Neural cell (in vitro differentiated cells): Measurements from ENCODE around the gene AFF1. TPM values are rescaled to one million over a fixed set of nuclear protein-coding genes. Genes with fewer than 3 reads are reported as not detected.

Experiments
- H2AFZ ChIP-seq: fragments of 200-600, 300-800 bp; sonication (generic), shearing (Covaris generic); 2 replicates; pipeline ENCODE4 v1.6.0; 2014; ENCODE audit warnings: low read depth, mild to moderate bottlenecking, antibody characterized with exemption, low read length, moderate library complexity
- H3F3A ChIP-seq: fragments of 200-600 bp; shearing (Covaris generic); 2 replicates; pipeline ENCODE4 v1.6.1; 2016; ENCODE audit warnings: mild to moderate bottlenecking, moderate library complexity, mixed read lengths, antibody characterized with exemption, low read length; ENCODE audit not compliant: insufficient read depth, poor library complexity, severe bottlenecking
- H3K27ac ChIP-seq: fragments of 200-600, 300-800 bp; sonication (generic), shearing (Covaris generic); 2 replicates; pipeline ENCODE4 v1.5.1; 2014; ENCODE audit warnings: mild to moderate bottlenecking, low read length, moderate library complexity
- H3K27me3 ChIP-seq: fragments of 300-800, 200-600 bp; sonication (generic), shearing (Covaris generic); 2 replicates; pipeline ENCODE4 v1.6.0; 2014; ENCODE audit warnings: mild to moderate bottlenecking, low read depth, low read length, moderate library complexity; ENCODE audit not compliant: insufficient read depth
- H3K36me3 ChIP-seq: fragments of 300-800, 200-600 bp; sonication (generic), shearing (Covaris generic); 2 replicates; pipeline ENCODE4 v1.5.1; 2014; ENCODE audit warnings: mild to moderate bottlenecking, antibody characterized with exemption, low read length, moderate library complexity; ENCODE audit not compliant: insufficient read depth
- H3K4me2 ChIP-seq: fragments of 300-800, 200-600 bp; sonication (generic), shearing (Covaris generic); 2 replicates; pipeline ENCODE4 v1.6.0; 2014; ENCODE audit warnings: mild to moderate bottlenecking, low read length
- H3K4me3 ChIP-seq: fragments of 300-800, 200-600 bp; sonication (generic), shearing (Covaris generic); 2 replicates; pipeline ENCODE4 v1.5.1; 2014; ENCODE audit warnings: mild to moderate bottlenecking, low read length, moderate library complexity
- H3K79me2 ChIP-seq: fragments of 200-600 bp; shearing (Covaris generic); replicated peaks from 2 replicates; pipeline ENCODE4 v1.6.0; 2014; ENCODE audit warnings: mild to moderate bottlenecking, low read length, moderate library complexity; ENCODE audit not compliant: insufficient read depth
- H3K9ac ChIP-seq: fragments of 300-800, 200-600 bp; sonication (generic), shearing (Covaris generic); 2 replicates; pipeline ENCODE4 v1.6.1; 2016; ENCODE audit warnings: mild to moderate bottlenecking, low read length, mixed read lengths
- H3K9me2 ChIP-seq: fragments of 200-600 bp; shearing (Covaris generic); 2 replicates; pipeline ENCODE4 v1.6.1; 2016; ENCODE audit warnings: mild to moderate bottlenecking, low read length, mixed read lengths; ENCODE audit not compliant: insufficient read depth
- H3K9me3 ChIP-seq: fragments of 200-600, 300-800 bp; sonication (generic), shearing (Covaris generic); 2 replicates; pipeline ENCODE4 v1.6.1; 2016; ENCODE audit warnings: mild to moderate bottlenecking, mixed run types, low read length, moderate library complexity, mixed read lengths
- H4K20me1 ChIP-seq: fragments of 200-600 bp; shearing (Covaris generic); 2 replicates; pipeline ENCODE4 v1.6.1; 2016; ENCODE audit warnings: mild to moderate bottlenecking, mixed run types; ENCODE audit not compliant: insufficient read depth
- CTCF ChIP-seq: fragments of 450-650 bp; IDR thresholded peaks from 2 replicates; pipeline ENCODE4 v1.5.1; 2014; ENCODE audit warnings: antibody characterized with exemption, mild to moderate bottlenecking, moderate library complexity; ENCODE audit not compliant: poor library complexity, severe bottlenecking
- EP300 ChIP-seq: fragments of 450-650 bp; conservative IDR thresholded peaks from 2 replicates; pipeline ENCODE4 v1.6.1; 2014; ENCODE audit warnings: antibody characterized with exemption, mild to moderate bottlenecking, moderate library complexity; ENCODE audit not compliant: poor library complexity, severe bottlenecking
- EZH2 ChIP-seq: fragments of 200-600, 300-800 bp; shearing (Covaris generic), sonication (generic); IDR thresholded peaks from 2 replicates; pipeline ENCODE4 v1.6.1; 2014; ENCODE audit warnings: antibody characterized with exemption, low read length, borderline replicate concordance, mild to moderate bottlenecking; ENCODE audit not compliant: insufficient read depth, poor library complexity, severe bottlenecking
- MXI1 ChIP-seq: fragments of 450-650 bp; conservative IDR thresholded peaks from 2 replicates; pipeline ENCODE4 v1.6.1; 2014; ENCODE audit warnings: antibody characterized with exemption, mild to moderate bottlenecking; ENCODE audit not compliant: poor library complexity, severe bottlenecking
- POLR2AphosphoS5 ChIP-seq: IDR thresholded peaks from 2 replicates; pipeline ENCODE4 v1.6.1; 2012
- RAD21 ChIP-seq: fragments of 450-650 bp; conservative IDR thresholded peaks from 2 replicates; pipeline ENCODE4 v1.6.1; 2014; ENCODE audit warnings: antibody characterized with exemption, mild to moderate bottlenecking, moderate library complexity
- SMC3 ChIP-seq: fragments of 450-650 bp; conservative IDR thresholded peaks from 2 replicates; pipeline ENCODE4 v1.6.1; 2014; ENCODE audit warnings: antibody characterized with exemption, mild to moderate bottlenecking, moderate library complexity; ENCODE audit not compliant: poor library complexity
- TAF1 ChIP-seq: IDR thresholded peaks from 2 replicates; pipeline ENCODE4 v1.6.1; 2012; ENCODE audit warnings: low read depth
- polyA plus RNA-seq: library from polyadenylated mRNA; depleted of rRNA; stranded (reverse); fragments of >200 nt; gene quantifications from 2 replicates; pipeline ENCODE4 v1.2.3, GENCODE V29; 2014
- TF ChIP-seq, protein P1 (sequence below): IDR thresholded peaks from 2 replicates; pipeline ENCODE4 v1.6.1; 2012; ENCODE audit warnings: borderline replicate concordance

The AFF1 gene
- polyA plus RNA-seq, 1 donor from 2014 or later = 0.63 TPM

DNA sequence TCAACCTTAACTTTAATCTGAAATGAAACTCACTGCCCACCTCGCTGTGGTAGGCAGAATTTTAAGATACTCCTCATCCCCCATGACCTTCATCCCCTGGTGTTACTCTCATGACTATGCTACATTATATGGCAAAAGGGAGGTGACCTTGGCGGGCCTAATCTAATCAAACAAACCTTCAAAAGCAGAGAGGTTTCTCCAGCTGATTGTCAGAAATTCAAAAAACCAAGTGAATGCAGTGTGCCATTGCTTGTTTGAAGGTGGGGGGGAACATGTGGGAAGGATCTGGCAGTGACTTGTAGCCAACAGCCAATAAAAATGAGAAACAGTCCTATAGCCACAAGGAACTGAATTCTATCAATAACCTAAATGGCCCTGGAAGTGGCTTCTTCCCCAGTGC, 237.1 kb downstream of the AFF1 start:
- H2AFZ ChIP-seq = no peak overlapping the region
- no peaks in the 10 kb centered on the region for H3K36me3 ChIP-seq
- H3K9ac ChIP-seq = no peak overlapping the region
- no peaks in the 10 kb centered on the region for H3K9me3 ChIP-seq
- no peak overlapping the region for H3K27ac ChIP-seq
- TF ChIP-seq SMC3 (no peak), RAD21 (no peak), MXI1 (no peak), CTCF (no peak)
- TF ChIP-seq, protein P1, sequence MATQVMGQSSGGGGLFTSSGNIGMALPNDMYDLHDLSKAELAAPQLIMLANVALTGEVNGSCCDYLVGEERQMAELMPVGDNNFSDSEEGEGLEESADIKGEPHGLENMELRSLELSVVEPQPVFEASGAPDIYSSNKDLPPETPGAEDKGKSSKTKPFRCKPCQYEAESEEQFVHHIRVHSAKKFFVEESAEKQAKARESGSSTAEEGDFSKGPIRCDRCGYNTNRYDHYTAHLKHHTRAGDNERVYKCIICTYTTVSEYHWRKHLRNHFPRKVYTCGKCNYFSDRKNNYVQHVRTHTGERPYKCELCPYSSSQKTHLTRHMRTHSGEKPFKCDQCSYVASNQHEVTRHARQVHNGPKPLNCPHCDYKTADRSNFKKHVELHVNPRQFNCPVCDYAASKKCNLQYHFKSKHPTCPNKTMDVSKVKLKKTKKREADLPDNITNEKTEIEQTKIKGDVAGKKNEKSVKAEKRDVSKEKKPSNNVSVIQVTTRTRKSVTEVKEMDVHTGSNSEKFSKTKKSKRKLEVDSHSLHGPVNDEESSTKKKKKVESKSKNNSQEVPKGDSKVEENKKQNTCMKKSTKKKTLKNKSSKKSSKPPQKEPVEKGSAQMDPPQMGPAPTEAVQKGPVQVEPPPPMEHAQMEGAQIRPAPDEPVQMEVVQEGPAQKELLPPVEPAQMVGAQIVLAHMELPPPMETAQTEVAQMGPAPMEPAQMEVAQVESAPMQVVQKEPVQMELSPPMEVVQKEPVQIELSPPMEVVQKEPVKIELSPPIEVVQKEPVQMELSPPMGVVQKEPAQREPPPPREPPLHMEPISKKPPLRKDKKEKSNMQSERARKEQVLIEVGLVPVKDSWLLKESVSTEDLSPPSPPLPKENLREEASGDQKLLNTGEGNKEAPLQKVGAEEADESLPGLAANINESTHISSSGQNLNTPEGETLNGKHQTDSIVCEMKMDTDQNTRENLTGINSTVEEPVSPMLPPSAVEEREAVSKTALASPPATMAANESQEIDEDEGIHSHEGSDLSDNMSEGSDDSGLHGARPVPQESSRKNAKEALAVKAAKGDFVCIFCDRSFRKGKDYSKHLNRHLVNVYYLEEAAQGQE = no peak
- H3K4me2 ChIP-seq = no peak overlapping the region
- H3K9me2 ChIP-seq = no peaks in the 10 kb centered on the region
- H4K20me1 ChIP-seq = no peaks in the 10 kb centered on the region
- no peaks in the 10 kb centered on the region for H3K27me3 ChIP-seq
- H3K79me2 ChIP-seq = no peaks in the 10 kb centered on the region
- no peak overlapping the region for H3K4me3 ChIP-seq
- H3F3A ChIP-seq = no peaks in the 10 kb centered on the region

GRCh38 chr4:87174672-87175071, 239.9 kb downstream of the AFF1 start:
- Histone ChIP-seq H3K36me3 (no peaks in the 10 kb centered on the region), H3K9me2 (no peaks in the 10 kb centered on the region), H4K20me1 (no peaks in the 10 kb centered on the region), H3F3A (no peaks in the 10 kb centered on the region), H3K4me2 (no peak overlapping the region), H3K9me3 (no peaks in the 10 kb centered on the region), H3K4me3 (no peak overlapping the region), H3K9ac (no peak overlapping the region), H3K79me2 (no peaks in the 10 kb centered on the region), H2AFZ (no peak overlapping the region), H3K27me3 (no peaks in the 10 kb centered on the region), H3K27ac (no peak overlapping the region)
- TF ChIP-seq RAD21 = no peak
- no peak for TF ChIP-seq SMC3
- TF ChIP-seq TAF1 = no peak
- no peak for TF ChIP-seq MXI1
- no peak for TF ChIP-seq EZH2
- no peak for TF ChIP-seq EP300
- no peak for TF ChIP-seq POLR2AphosphoS5
- TF ChIP-seq CTCF = no peak
- TF ChIP-seq, protein P1 = no peak
